GM12878 (cell line): ENCODE results near the gene LRRN4. TPM values are rescaled to one million over a fixed set of nuclear protein-coding genes. Genes with fewer than 3 reads are reported as not detected.

Source experiments
- ATAC-seq: fragments of 200-7000 bp; cut with Tn5 transposase; 3 replicates; pipeline ENCODE4 v1.9.1; 2020; ENCODE audit warnings: mild to moderate bottlenecking, moderate library complexity
- BruUV-seq: library from RNA; stranded (reverse); fragments of 400-500 nt; replicated peaks from 2 replicates; lab custom pipeline; 2021; lab: Mats Ljungman, UMichigan
- CTCF ChIA-PET: fragments of 300-600 bp; sonication (Branson Sonifier 250); formaldehyde crosslinking; extraction: SDS; loops from one replicate; lab custom pipeline; 2021; ENCODE audit warnings: inconsistent platforms; lab: Yijun Ruan, JAX
- POLR2A ChIA-PET: fragments of 350-600 bp; formaldehyde crosslinking; extraction: SDS; loops from one replicate; lab custom pipeline; 2021; ENCODE audit warnings: inconsistent platforms; lab: Charles Lee
- RAD21 ChIA-PET: fragments of 300-600 bp; sonication (Branson Sonifier 250); formaldehyde crosslinking; loops from one replicate; lab custom pipeline; 2023; ENCODE audit warnings: antibody characterized with exemption; ENCODE audit not compliant: unreplicated experiment; lab: Charles Lee
- SMC1A ChIA-PET: fragments of 300-600 bp; sonication (Branson Sonifier 250); formaldehyde crosslinking; loops from one replicate; lab custom pipeline; 2023; ENCODE audit not compliant: unreplicated experiment, uncharacterized antibody; lab: Charles Lee
- DNase-seq: peaks from one replicate; pipeline ENCODE4 v3.0.0-alpha.2; 2011; ENCODE audit warnings: low read depth, low spot score
- FAIRE-seq: peaks from 3 replicates; lab custom pipeline; 2011; peaks lifted over from hg19 to GRCh38; lab: Jason Lieb, UNC
- H2AFZ ChIP-seq: 2 replicates; pipeline ENCODE4 v1.6.0; 2011; ENCODE audit warnings: low read depth, low read length, control low read depth; ENCODE audit not compliant: control insufficient read depth
- H3K27ac ChIP-seq: 2 replicates; pipeline ENCODE4 v1.5.1; 2011; ENCODE audit warnings: control low read depth; ENCODE audit not compliant: control insufficient read depth, insufficient read depth
- H3K27me3 ChIP-seq, 2 experiments: replicated peaks in 1 of 2; 2 replicates each; pipeline versions ENCODE4 v1.6.0 to v1.6.1; 2011; ENCODE audit warnings: low read length in 1 of 2; ENCODE audit not compliant: control insufficient read depth in 2 of 2, insufficient read depth in 2 of 2
- H3K36me3 ChIP-seq, 2 experiments: 2 replicates each; pipeline ENCODE4 v1.5.1; 2011; ENCODE audit warnings: low read length in 1 of 2; ENCODE audit not compliant: control insufficient read depth in 2 of 2, insufficient read depth in 2 of 2
- H3K4me1 ChIP-seq: 2 replicates; pipeline ENCODE4 v1.6.1; 2011; ENCODE audit warnings: mild to moderate bottlenecking, low read length, moderate library complexity, mixed read lengths; ENCODE audit not compliant: control insufficient read depth, insufficient read depth
- H3K4me2 ChIP-seq: 2 replicates; pipeline ENCODE4 v1.6.0; 2011; ENCODE audit warnings: control low read depth; ENCODE audit not compliant: control insufficient read depth, insufficient read depth
- H3K4me3 ChIP-seq: fragments of 200-600 bp; sonication (generic); 2 replicates; pipeline ENCODE4 v1.5.1; 2016
- H3K79me2 ChIP-seq: 2 replicates; pipeline ENCODE4 v1.6.0; 2011; ENCODE audit warnings: low read length; ENCODE audit not compliant: control insufficient read depth, insufficient read depth
- H3K9ac ChIP-seq: 2 replicates; pipeline ENCODE4 v1.8.0; 2011; ENCODE audit warnings: low read length, control low read depth, mixed read lengths; ENCODE audit not compliant: control insufficient read depth, insufficient read depth
- H3K9me3 ChIP-seq: replicated peaks from 3 replicates; pipeline ENCODE4 v1.5.1; 2011; ENCODE audit warnings: mild to moderate bottlenecking, low read length; ENCODE audit not compliant: control insufficient read depth, insufficient read depth
- H4K20me1 ChIP-seq: 2 replicates; pipeline ENCODE4 v1.6.0; 2011; ENCODE audit not compliant: control insufficient read depth, insufficient read depth
- E2F8 ChIP-seq: fragments of 450-650 bp; IDR thresholded peaks from 2 replicates; pipeline ENCODE4 v1.6.1; 2018; ENCODE audit warnings: mild to moderate bottlenecking, low read depth, moderate library complexity; ENCODE audit not compliant: partially characterized antibody
- MTA3 ChIP-seq: IDR thresholded peaks from 2 replicates; pipeline ENCODE4 v1.6.1; 2012; ENCODE audit warnings: low read length, inconsistent platforms, borderline replicate concordance
- PAX5 ChIP-seq: IDR thresholded peaks from 2 replicates; pipeline ENCODE4 v1.6.1; 2011; ENCODE audit warnings: low read depth, low read length, borderline replicate concordance
- SPI1 ChIP-seq: IDR thresholded peaks from 2 replicates; pipeline ENCODE4 v1.6.1; 2011; ENCODE audit warnings: low read depth, mild to moderate bottlenecking, low read length, moderate library complexity, borderline replicate concordance; ENCODE audit not compliant: insufficient read depth
- STAT3 ChIP-seq: IDR thresholded peaks from 2 replicates; pipeline ENCODE4 v1.6.1; 2011; ENCODE audit warnings: low read depth, low read length, improper control_type of control experiment
- SUZ12 ChIP-seq: fragments of 200-600 bp; sonication (generic); IDR thresholded peaks from one replicate; pipeline ENCODE4 v1.6.1; 2018; ENCODE audit warnings: antibody characterized with exemption, mild to moderate bottlenecking; ENCODE audit not compliant: unreplicated experiment
- WGBS: methylation state at CpG from one replicate; pipeline ENCODE4 v1.1.6; 2016; ENCODE audit warnings: low lambda C conversion rate; ENCODE audit not compliant: insufficient replicate concordance, insufficient coverage; ENCODE audit errors: missing lambda C conversion rate; 5-methylcytosine and 5-hydroxymethylcytosine counted together
- in situ Hi-C: fragments of 300-500 bp; cut with MboI; formaldehyde crosslinking; loops from 9 replicates; pipeline ENCODE4 v1.14.3; 2018; ENCODE audit warnings: mixed read lengths
- intact Hi-C: fragments of 100-400 bp; cut with micrococcal nuclease; formaldehyde crosslinking; loops from one replicate; pipeline ENCODE4 v1.14.2; 2022; ENCODE audit not compliant: unreplicated experiment
- polyA plus RNA-seq, 11 experiments: library from polyadenylated mRNA; depleted of rRNA in 4 of 11; unstranded in 6 of 11; stranded (reverse) in 5 of 11; fragments of >200 nt; fragmentation: Nextera tagmentation in 4 of 11; fragmentation: Illumina TruSeq in 1 of 11; extraction: Ambion mirVana in 4 of 11; extraction: Trizol in 1 of 11; gene quantifications; 1 replicate in 1 of 11; 2 replicates in 10 of 11; pipeline versions ENCODE4 v1.2.1 to v1.2.3, GENCODE V29; 2011 to 2016; ENCODE audit warnings: inconsistent platforms in 2 of 11, missing spikeins in 2 of 11, low read depth in 1 of 11
- total RNA-seq, 4 experiments: library from RNA; depleted of rRNA in 3 of 4; stranded (reverse); fragments of >200 nt in 3 of 4; fragmentation: Illumina TruSeq in 1 of 4; extraction: Trizol in 1 of 4; gene quantifications; 2 replicates each; pipeline versions ENCODE4 v1.2.1 to v1.2.3, GENCODE V29; 2013 to 2021

Gene LRRN4
- total and polyA plus RNA-seq, 10 of the 15 experiments (the other 5 are each of a cell fraction or from before 2014, with no cell fraction given), result 0.11 TPM; not detected in 9

GRCh38 chr20:6053064-6053775 lies 640 bp downstream of the LRRN4 start (continued):
- TF ChIP-seq E2F8, result no peak
- no peak for TF ChIP-seq MTA3
- TF ChIP-seq SUZ12, result no peak
- no peak for TF ChIP-seq STAT3
- no peak for TF ChIP-seq PAX5

- DNase-seq (no peak), ATAC-seq (no peak), FAIRE-seq (no peak)
- no TSS peak for BruUV-seq
- H3K79me2 ChIP-seq, result no peaks in the 10 kb centered on the region
- POLR2A ChIA-PET, result interaction anchor here (0.5 kb wide), 1 partner anchor 44 kb away, joined by 3 read pairs; no protein-coding TSS in a partner anchor
- H4K20me1 ChIP-seq, result no peaks in the 10 kb centered on the region
- WGBS, result 43% methylated on average over 5 of the region's 5 CpGs
- H3K9me3 ChIP-seq, result no peaks in the 10 kb centered on the region
- CTCF ChIA-PET, result no interaction called here
- in situ Hi-C loops, result no loop called here
- no peak overlapping the region for H3K4me3 ChIP-seq
- intact Hi-C loops, result no loop called here
- no peaks in the 10 kb centered on the region for H3K4me1 ChIP-seq
- H3K27ac ChIP-seq, result no peak overlapping the region
- SMC1A ChIA-PET, result no interaction called here
- RAD21 ChIA-PET, result no interaction called here
- no peaks in the 10 kb centered on the region for H3K36me3 ChIP-seq
- H2AFZ ChIP-seq, result no peak overlapping the region
- TF ChIP-seq SPI1 (peak; percentile 17; the same call in 1 of the 2 replicates), E2F8 (no peak)
- H3K27me3 ChIP-seq, result peaks cover 3 to 9% of the 10 kb centered on the region in 2 experiments; a peak in 3 of 4 replicates
- H3K4me2 ChIP-seq, result no peak overlapping the region
- no peak overlapping the region for H3K9ac ChIP-seq
Measured at GRCh38 chr20:6051505-6051904, 2.4 kb downstream of the LRRN4 start.
